OCI-LY1 (cell line): ENCODE measurements around the gene FDX1.

Source experiments
- H2AFZ ChIP-seq: fragments of 200-600 bp; sonication (generic), shearing (Covaris generic); 2 replicates; pipeline ENCODE4 v1.6.0; 2014; ENCODE audit warnings: antibody characterized with exemption, mild to moderate bottlenecking, low read length
- H3F3A ChIP-seq: fragments of 200-600 bp; sonication (generic), shearing (Covaris generic); 2 replicates; pipeline ENCODE4 v1.6.0; 2014; ENCODE audit warnings: mild to moderate bottlenecking, antibody characterized with exemption, low read length, moderate library complexity; ENCODE audit not compliant: insufficient read depth
- H3K27ac ChIP-seq: fragments of 200-600 bp; sonication (generic); 2 replicates; pipeline ENCODE4 v1.5.1; 2014; ENCODE audit warnings: low read length, mixed run types, mild to moderate bottlenecking, low read depth; ENCODE audit not compliant: poor library complexity, severe bottlenecking
- H3K27me3 ChIP-seq: fragments of 200-600 bp; sonication (generic); 2 replicates; pipeline ENCODE4 v1.6.0; 2014; ENCODE audit warnings: antibody characterized with exemption, mild to moderate bottlenecking, low read length, moderate library complexity; ENCODE audit not compliant: insufficient read depth
- H3K36me3 ChIP-seq: fragments of 200-600 bp; sonication (generic); 2 replicates; pipeline ENCODE4 v1.6.1; 2014; ENCODE audit warnings: mild to moderate bottlenecking, antibody characterized with exemption, low read length, moderate library complexity, mixed read lengths; ENCODE audit not compliant: insufficient read depth
- H3K4me1 ChIP-seq: fragments of 200-600 bp; sonication (generic); 2 replicates; pipeline ENCODE4 v1.5.1; 2014; ENCODE audit warnings: mild to moderate bottlenecking, low read length, moderate library complexity; ENCODE audit not compliant: insufficient read depth, severe bottlenecking
- H3K4me2 ChIP-seq: fragments of 200-600 bp; sonication (generic), shearing (Covaris generic); 2 replicates; pipeline ENCODE4 v1.6.1; 2014; ENCODE audit warnings: low read length
- H3K4me3 ChIP-seq: fragments of 200-600 bp; sonication (generic); 2 replicates; pipeline ENCODE4 v1.5.1; 2014; ENCODE audit warnings: low read length, low read depth, mild to moderate bottlenecking, mixed read lengths; ENCODE audit not compliant: poor library complexity, severe bottlenecking
- H3K79me2 ChIP-seq: fragments of 200-600 bp; shearing (Covaris generic); 2 replicates; pipeline ENCODE4 v1.6.1; 2016; ENCODE audit warnings: mixed run types, low read length, mixed read lengths; ENCODE audit not compliant: insufficient read depth
- H3K9ac ChIP-seq: fragments of 200-600 bp; sonication (generic), shearing (Covaris generic); 2 replicates; pipeline ENCODE4 v1.6.1; 2014; ENCODE audit warnings: mild to moderate bottlenecking, low read length, mixed read lengths
- H3K9me2 ChIP-seq: fragments of 200-600 bp; sonication (generic), shearing (Covaris generic); 2 replicates; pipeline ENCODE4 v1.6.1; 2014; ENCODE audit warnings: low read depth, mild to moderate bottlenecking, low read length, mixed read lengths
- H3K9me3 ChIP-seq: fragments of 200-600 bp; shearing (Covaris generic); 2 replicates; pipeline ENCODE4 v1.6.1; 2014; ENCODE audit warnings: low read length, mixed read lengths
- H4K20me1 ChIP-seq: fragments of 200-600 bp; sonication (generic), shearing (Covaris generic); 2 replicates; pipeline ENCODE4 v1.6.0; 2016; ENCODE audit warnings: mild to moderate bottlenecking, low read length; ENCODE audit not compliant: insufficient read depth
- CTCF ChIP-seq: fragments of 200-600 bp; sonication (generic), shearing (Covaris generic); IDR thresholded peaks from 2 replicates; pipeline ENCODE4 v1.5.1; 2017; ENCODE audit warnings: mild to moderate bottlenecking, antibody characterized with exemption, low read length, moderate library complexity, mixed read lengths
- EZH2 ChIP-seq: fragments of 200-600 bp; sonication (generic), shearing (Covaris generic); IDR thresholded peaks from 2 replicates; pipeline ENCODE4 v1.8.0; 2017; ENCODE audit warnings: borderline replicate concordance, mixed run types, mild to moderate bottlenecking, antibody characterized with exemption, low read length, moderate library complexity, mixed read lengths

FDX1 gene

GRCh38 chr11:110470716-110471115 lies 41.0 kb downstream of the FDX1 start:
- no peak overlapping the region for H2AFZ ChIP-seq
- no peaks in the 10 kb centered on the region for H3F3A ChIP-seq
- H3K9me2 ChIP-seq, result no peaks in the 10 kb centered on the region
- H4K20me1 ChIP-seq, result no peaks in the 10 kb centered on the region
- no peaks in the 10 kb centered on the region for H3K79me2 ChIP-seq
- no peaks in the 10 kb centered on the region for H3K9me3 ChIP-seq
- no peak for TF ChIP-seq EZH2
- no peak overlapping the region for H3K9ac ChIP-seq
- no peaks in the 10 kb centered on the region for H3K4me1 ChIP-seq
- no peak overlapping the region for H3K27ac ChIP-seq
- no peaks in the 10 kb centered on the region for H3K36me3 ChIP-seq
- H3K4me2 ChIP-seq, result no peak overlapping the region
- no peaks in the 10 kb centered on the region for H3K27me3 ChIP-seq
- H3K4me3 ChIP-seq, result no peak overlapping the region

DNA sequence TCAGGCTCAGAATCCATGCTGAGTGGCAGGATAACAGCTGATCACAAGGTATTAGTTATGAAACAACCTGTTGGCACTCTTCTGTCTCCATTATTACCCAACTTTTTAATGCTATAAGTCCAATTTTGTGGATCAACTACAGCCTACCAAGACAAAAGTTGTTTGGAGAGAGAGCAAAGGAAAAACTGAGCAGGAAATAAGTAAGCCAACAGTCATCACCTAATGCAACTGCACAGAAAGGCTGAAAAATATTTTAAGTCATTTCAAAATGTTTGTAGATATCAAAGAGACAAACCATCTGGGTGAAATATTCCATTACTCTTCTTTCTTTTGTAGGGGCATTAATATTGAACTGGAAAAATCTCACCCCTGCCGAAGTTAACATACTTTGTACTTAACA lies 41.6 kb downstream of the FDX1 start:
- no peaks in the 10 kb centered on the region for H3K36me3 ChIP-seq

DNA sequence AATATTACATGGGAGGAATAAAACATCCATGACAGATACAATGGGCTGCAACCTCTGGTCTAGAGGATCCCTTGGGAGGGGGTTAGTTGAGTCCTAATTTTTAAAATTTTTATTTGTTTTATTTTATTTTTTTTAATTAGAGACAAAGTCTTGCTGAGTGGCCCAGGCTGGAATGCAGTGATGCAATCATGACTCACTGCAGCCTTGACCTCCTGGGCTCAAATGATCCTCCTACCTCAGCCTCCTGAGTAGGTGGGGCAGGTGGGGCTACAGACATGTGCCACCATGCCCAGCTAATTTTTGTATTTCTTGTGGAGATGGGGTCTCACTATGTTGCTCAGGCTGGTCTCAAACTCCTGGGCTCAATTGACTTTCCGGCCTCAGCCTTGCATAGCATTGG lies 43.1 kb downstream of the FDX1 start:
- Histone ChIP-seq H4K20me1 (no peaks in the 10 kb centered on the region), H2AFZ (no peak overlapping the region), H3K4me2 (no peak overlapping the region), H3K4me1 (no peaks in the 10 kb centered on the region), H3K9ac (no peak overlapping the region), H3F3A (no peaks in the 10 kb centered on the region), H3K4me3 (no peak overlapping the region), H3K9me2 (no peaks in the 10 kb centered on the region), H3K36me3 (no peaks in the 10 kb centered on the region), H3K9me3 (no peaks in the 10 kb centered on the region), H3K27ac (no peak overlapping the region), H3K27me3 (no peaks in the 10 kb centered on the region), H3K79me2 (no peaks in the 10 kb centered on the region)
- TF ChIP-seq EZH2 (no peak), CTCF (no peak)

More for the DNA sequence above, 41.6 kb downstream of the FDX1 start:
- Histone ChIP-seq H3K9me2 (no peaks in the 10 kb centered on the region), H3K79me2 (no peaks in the 10 kb centered on the region), H2AFZ (no peak overlapping the region), H3F3A (no peaks in the 10 kb centered on the region), H3K27me3 (no peaks in the 10 kb centered on the region), H4K20me1 (no peaks in the 10 kb centered on the region), H3K4me2 (no peak overlapping the region), H3K9me3 (no peaks in the 10 kb centered on the region), H3K4me1 (no peaks in the 10 kb centered on the region), H3K9ac (no peak overlapping the region), H3K27ac (no peak overlapping the region), H3K4me3 (no peak overlapping the region)
- no peak for TF ChIP-seq EZH2

DNA sequence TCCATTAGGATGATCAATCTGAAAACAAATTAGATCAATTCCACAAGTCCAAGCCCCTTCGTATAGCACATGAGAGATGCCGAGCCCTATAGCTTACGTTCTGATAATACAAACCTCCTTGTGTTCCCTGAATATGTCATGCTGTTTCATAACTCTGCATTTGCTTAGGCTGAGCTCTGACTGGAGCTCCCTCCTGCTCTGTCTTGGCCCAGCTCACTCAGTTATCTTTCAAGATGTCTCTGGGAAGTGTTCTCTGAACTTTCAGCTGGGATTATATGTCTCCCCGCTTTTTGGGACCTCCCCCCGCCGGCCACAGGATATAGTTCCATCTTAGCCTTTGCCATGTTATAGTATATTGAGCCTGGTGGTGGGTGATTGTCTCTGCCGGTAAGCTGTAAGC lies 44.0 kb downstream of the FDX1 start:
- no peak overlapping the region for H3K4me2 ChIP-seq
- H3K4me1 ChIP-seq, result no peaks in the 10 kb centered on the region
- H3F3A ChIP-seq, result no peaks in the 10 kb centered on the region
- no peak overlapping the region for H3K27ac ChIP-seq
- no peak overlapping the region for H3K4me3 ChIP-seq
- H3K79me2 ChIP-seq, result no peaks in the 10 kb centered on the region
- TF ChIP-seq EZH2 (no peak), CTCF (no peak)
- no peaks in the 10 kb centered on the region for H3K36me3 ChIP-seq
- no peak overlapping the region for H3K9ac ChIP-seq
- H3K27me3 ChIP-seq, result no peaks in the 10 kb centered on the region
- H3K9me2 ChIP-seq, result no peaks in the 10 kb centered on the region
- H4K20me1 ChIP-seq, result no peaks in the 10 kb centered on the region
- no peaks in the 10 kb centered on the region for H3K9me3 ChIP-seq
- no peak overlapping the region for H2AFZ ChIP-seq
